Ishikawa (cell line): ENCODE data around the gene PCSK2.

Source experiments
- CEBPB ChIP-seq: IDR thresholded peaks from 2 replicates; pipeline ENCODE4 v1.6.1; 2012
- CREB1 ChIP-seq: IDR thresholded peaks from 2 replicates; pipeline ENCODE4 v1.6.1; 2012; ENCODE audit warnings: low read depth
- EGR1 ChIP-seq: IDR thresholded peaks from 2 replicates; pipeline ENCODE4 v1.6.1; 2012
- EP300 ChIP-seq: IDR thresholded peaks from 2 replicates; pipeline ENCODE4 v1.6.1; 2012; ENCODE audit warnings: borderline replicate concordance
- FOXM1 ChIP-seq: IDR thresholded peaks from 2 replicates; pipeline ENCODE4 v1.6.1; 2012; ENCODE audit warnings: low read depth, borderline replicate concordance
- NFIC ChIP-seq: IDR thresholded peaks from 2 replicates; pipeline ENCODE4 v1.6.1; 2012
- RAD21 ChIP-seq: IDR thresholded peaks from 2 replicates; pipeline ENCODE4 v1.6.1; 2012; ENCODE audit warnings: low read depth
- TAF1 ChIP-seq: IDR thresholded peaks from 2 replicates; pipeline ENCODE4 v1.6.1; 2012; ENCODE audit warnings: low read depth, mild to moderate bottlenecking
- TCF12 ChIP-seq: IDR thresholded peaks from 2 replicates; pipeline ENCODE4 v1.6.1; 2012; ENCODE audit warnings: low read depth
- USF1 ChIP-seq: IDR thresholded peaks from 2 replicates; pipeline ENCODE4 v1.6.1; 2012
- YY1 ChIP-seq: IDR thresholded peaks from 2 replicates; pipeline ENCODE4 v1.6.1; 2012; ENCODE audit warnings: low read depth
- ZBTB7A ChIP-seq: IDR thresholded peaks from 2 replicates; pipeline ENCODE4 v1.6.1; 2012; ENCODE audit warnings: low read depth
- TF ChIP-seq, protein P1 (sequence below): IDR thresholded peaks from 2 replicates; pipeline ENCODE4 v1.6.1; 2012; ENCODE audit warnings: low read depth, mild to moderate bottlenecking

DNA sequence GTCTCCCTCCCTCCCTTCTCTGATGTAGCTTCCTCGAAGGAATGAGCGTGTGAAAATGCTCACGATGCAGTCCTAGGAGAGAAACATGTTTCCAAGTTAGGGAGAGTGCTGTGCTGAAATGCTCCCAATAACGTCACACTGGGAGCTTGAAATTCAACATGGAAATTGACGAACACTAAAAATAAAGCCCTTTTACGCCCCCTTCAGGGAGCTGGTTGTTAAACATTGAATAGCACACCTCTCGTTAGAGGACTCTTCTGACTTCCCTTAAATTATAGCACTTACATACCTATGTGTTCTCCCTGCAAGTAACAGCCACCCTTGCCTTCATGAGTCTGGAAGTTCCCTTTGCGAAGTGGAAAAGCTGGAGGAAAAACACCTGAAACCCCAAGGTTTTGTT lies 215.7 kb downstream of the PCSK2 start:
- no peak for TF ChIP-seq EP300
- no peak for TF ChIP-seq FOXM1
- TF ChIP-seq EGR1: no peak
- TF ChIP-seq CEBPB: no peak
- TF ChIP-seq, protein P1, sequence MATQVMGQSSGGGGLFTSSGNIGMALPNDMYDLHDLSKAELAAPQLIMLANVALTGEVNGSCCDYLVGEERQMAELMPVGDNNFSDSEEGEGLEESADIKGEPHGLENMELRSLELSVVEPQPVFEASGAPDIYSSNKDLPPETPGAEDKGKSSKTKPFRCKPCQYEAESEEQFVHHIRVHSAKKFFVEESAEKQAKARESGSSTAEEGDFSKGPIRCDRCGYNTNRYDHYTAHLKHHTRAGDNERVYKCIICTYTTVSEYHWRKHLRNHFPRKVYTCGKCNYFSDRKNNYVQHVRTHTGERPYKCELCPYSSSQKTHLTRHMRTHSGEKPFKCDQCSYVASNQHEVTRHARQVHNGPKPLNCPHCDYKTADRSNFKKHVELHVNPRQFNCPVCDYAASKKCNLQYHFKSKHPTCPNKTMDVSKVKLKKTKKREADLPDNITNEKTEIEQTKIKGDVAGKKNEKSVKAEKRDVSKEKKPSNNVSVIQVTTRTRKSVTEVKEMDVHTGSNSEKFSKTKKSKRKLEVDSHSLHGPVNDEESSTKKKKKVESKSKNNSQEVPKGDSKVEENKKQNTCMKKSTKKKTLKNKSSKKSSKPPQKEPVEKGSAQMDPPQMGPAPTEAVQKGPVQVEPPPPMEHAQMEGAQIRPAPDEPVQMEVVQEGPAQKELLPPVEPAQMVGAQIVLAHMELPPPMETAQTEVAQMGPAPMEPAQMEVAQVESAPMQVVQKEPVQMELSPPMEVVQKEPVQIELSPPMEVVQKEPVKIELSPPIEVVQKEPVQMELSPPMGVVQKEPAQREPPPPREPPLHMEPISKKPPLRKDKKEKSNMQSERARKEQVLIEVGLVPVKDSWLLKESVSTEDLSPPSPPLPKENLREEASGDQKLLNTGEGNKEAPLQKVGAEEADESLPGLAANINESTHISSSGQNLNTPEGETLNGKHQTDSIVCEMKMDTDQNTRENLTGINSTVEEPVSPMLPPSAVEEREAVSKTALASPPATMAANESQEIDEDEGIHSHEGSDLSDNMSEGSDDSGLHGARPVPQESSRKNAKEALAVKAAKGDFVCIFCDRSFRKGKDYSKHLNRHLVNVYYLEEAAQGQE: no peak
- TF ChIP-seq TCF12: no peak
- no peak for TF ChIP-seq YY1
- no peak for TF ChIP-seq RAD21
- no peak for TF ChIP-seq USF1
- no peak for TF ChIP-seq TAF1
- no peak for TF ChIP-seq NFIC
- TF ChIP-seq ZBTB7A: no peak
- TF ChIP-seq CREB1: no peak
